ENCODE measurements around the gene COPS3.

The COPS3 gene

GRCh38 chr17:17224137-17224536 is 56.9 kb downstream of the COPS3 start:
- no peak for ATAC-seq
- TF ChIP-seq PATZ1 (CRISPR knock-in tag; IDR thresholded peaks at IDR 0.05; ENCODE audit: borderline replicate concordance): no peak
- no peak for TF ChIP-seq PPARA (CRISPR knock-in tag; IDR thresholded peaks at IDR 0.05; ENCODE audit: borderline replicate concordance)
- no peak for TF ChIP-seq SNAI2 (CRISPR knock-in tag; IDR thresholded peaks at IDR 0.05)
- TF ChIP-seq ARNTL (CRISPR knock-in tag; IDR thresholded peaks at IDR 0.05; ENCODE audit: borderline replicate concordance, low read depth): no peak
- TF ChIP-seq RARB (CRISPR knock-in tag; IDR thresholded peaks at IDR 0.05): no peak
- TF ChIP-seq CSRNP3 (CRISPR knock-in tag; IDR thresholded peaks at IDR 0.05): no peak
- TF ChIP-seq OSR1 (CRISPR knock-in tag; IDR thresholded peaks at IDR 0.05): no peak
- no peak for TF ChIP-seq BACH2 (CRISPR knock-in tag; IDR thresholded peaks at IDR 0.05; ENCODE audit: borderline replicate concordance)
- no peak for TF ChIP-seq ESRRG (CRISPR knock-in tag; IDR thresholded peaks at IDR 0.05)
- TF ChIP-seq POU6F1 (CRISPR knock-in tag; IDR thresholded peaks at IDR 0.05; ENCODE audit: borderline replicate concordance, low read depth): no peak
- TF ChIP-seq ZNF70 (CRISPR knock-in tag; IDR thresholded peaks at IDR 0.05): no peak
- TF ChIP-seq TOX (CRISPR knock-in tag; IDR thresholded peaks at IDR 0.05; ENCODE audit: borderline replicate concordance): no peak
- no peak for TF ChIP-seq ZNF8 (CRISPR knock-in tag; IDR thresholded peaks at IDR 0.05)
- no peak for TF ChIP-seq CREB5 (CRISPR knock-in tag; IDR thresholded peaks at IDR 0.05; ENCODE audit: low read depth)
- TF ChIP-seq ISL1 (CRISPR knock-in tag; IDR thresholded peaks at IDR 0.05): no peak
- no peak for TF ChIP-seq TCF4 (CRISPR knock-in tag; IDR thresholded peaks at IDR 0.05; ENCODE audit: borderline replicate concordance)

GRCh38 chr17:17223736-17224135 is 57.3 kb downstream of the COPS3 start:
- TF ChIP-seq OSR1 (CRISPR knock-in tag; IDR thresholded peaks at IDR 0.05): no peak
- no peak for TF ChIP-seq ZFP3 (CRISPR knock-in tag; IDR thresholded peaks at IDR 0.05)
- ATAC-seq: no peak

- ATAC-seq: no peak
- no peak for TF ChIP-seq CSDC2 (CRISPR knock-in tag; IDR thresholded peaks at IDR 0.05)
- TF ChIP-seq TOX (CRISPR knock-in tag; IDR thresholded peaks at IDR 0.05; ENCODE audit: borderline replicate concordance): no peak
- no peak for TF ChIP-seq CSRNP3 (CRISPR knock-in tag; IDR thresholded peaks at IDR 0.05)
- no peak for TF ChIP-seq ZFP30 (CRISPR knock-in tag; IDR thresholded peaks at IDR 0.05)
- TF ChIP-seq OSR1 (CRISPR knock-in tag; IDR thresholded peaks at IDR 0.05): no peak
- TF ChIP-seq ZNF70 (CRISPR knock-in tag; IDR thresholded peaks at IDR 0.05): no peak
- no peak for TF ChIP-seq ZNF565 (CRISPR knock-in tag; conservative IDR thresholded peaks at IDR 0.05; ENCODE audit: low read depth)
- no peak for TF ChIP-seq ISL1 (CRISPR knock-in tag; IDR thresholded peaks at IDR 0.05)
- no peak for TF ChIP-seq ZC3H10 (CRISPR knock-in tag; IDR thresholded peaks at IDR 0.05)
- TF ChIP-seq BACH2 (CRISPR knock-in tag; IDR thresholded peaks at IDR 0.05; ENCODE audit: borderline replicate concordance): no peak
- TF ChIP-seq GLIS3 (CRISPR knock-in tag; IDR thresholded peaks at IDR 0.05): no peak
- TF ChIP-seq ARNTL (CRISPR knock-in tag; IDR thresholded peaks at IDR 0.05; ENCODE audit: borderline replicate concordance, low read depth): no peak
These were observed 59.7 kb downstream of the COPS3 start for GRCh38 chr17:17221329-17221728.

- TF ChIP-seq ZNF8 (CRISPR knock-in tag; IDR thresholded peaks at IDR 0.05): no peak
- TF ChIP-seq ZC3H10 (CRISPR knock-in tag; IDR thresholded peaks at IDR 0.05): no peak
- TF ChIP-seq CREB5 (CRISPR knock-in tag; IDR thresholded peaks at IDR 0.05; ENCODE audit: low read depth): no peak
- no peak for TF ChIP-seq OSR1 (CRISPR knock-in tag; IDR thresholded peaks at IDR 0.05)
- TF ChIP-seq PATZ1 (CRISPR knock-in tag; IDR thresholded peaks at IDR 0.05; ENCODE audit: borderline replicate concordance): no peak
- TF ChIP-seq CSDC2 (CRISPR knock-in tag; IDR thresholded peaks at IDR 0.05): no peak
- no peak for TF ChIP-seq ZFP3 (CRISPR knock-in tag; IDR thresholded peaks at IDR 0.05)
- no peak for TF ChIP-seq ZNF565 (CRISPR knock-in tag; conservative IDR thresholded peaks at IDR 0.05; ENCODE audit: low read depth)
- no peak for TF ChIP-seq SNAI2 (CRISPR knock-in tag; IDR thresholded peaks at IDR 0.05)
- ATAC-seq: no peak
These were observed 60.5 kb downstream of the COPS3 start for GRCh38 chr17:17220529-17220928.
